C4-2B (cell line): ENCODE results near the gene BCKDK.

Source experiments
- ZFX ChIP-seq: fragments of 450-650 bp; IDR thresholded peaks from 2 replicates; pipeline ENCODE4 v1.6.1; 2017
- TF ChIP-seq, protein P1 (sequence below): fragments of 450-650 bp; conservative IDR thresholded peaks from 2 replicates; pipeline ENCODE4 v1.5.1; 2017; ENCODE audit warnings: mild to moderate bottlenecking

DNA sequence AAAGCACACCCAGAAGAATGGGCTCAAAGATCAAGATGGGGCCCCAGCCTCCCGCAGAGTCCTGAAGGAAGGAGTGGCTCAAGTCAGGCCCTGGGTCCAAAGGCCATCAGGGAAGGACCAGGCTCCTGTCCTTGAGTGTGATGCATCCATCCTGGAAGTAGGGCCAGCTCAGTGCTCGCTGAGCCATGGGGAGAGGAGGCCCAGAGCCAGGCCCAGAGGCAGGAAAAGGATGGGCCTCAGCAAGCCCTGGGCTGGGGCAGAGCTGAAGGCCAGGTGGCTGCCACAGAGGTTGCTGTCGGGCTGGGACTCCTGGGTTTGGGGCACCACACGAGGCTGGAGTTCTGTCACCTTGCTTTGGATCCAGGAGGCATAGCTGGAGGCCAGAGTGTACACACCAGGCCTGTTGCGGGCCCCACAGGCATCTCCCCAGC is 23.7 kb downstream of the BCKDK start:
- TF ChIP-seq, protein P1, sequence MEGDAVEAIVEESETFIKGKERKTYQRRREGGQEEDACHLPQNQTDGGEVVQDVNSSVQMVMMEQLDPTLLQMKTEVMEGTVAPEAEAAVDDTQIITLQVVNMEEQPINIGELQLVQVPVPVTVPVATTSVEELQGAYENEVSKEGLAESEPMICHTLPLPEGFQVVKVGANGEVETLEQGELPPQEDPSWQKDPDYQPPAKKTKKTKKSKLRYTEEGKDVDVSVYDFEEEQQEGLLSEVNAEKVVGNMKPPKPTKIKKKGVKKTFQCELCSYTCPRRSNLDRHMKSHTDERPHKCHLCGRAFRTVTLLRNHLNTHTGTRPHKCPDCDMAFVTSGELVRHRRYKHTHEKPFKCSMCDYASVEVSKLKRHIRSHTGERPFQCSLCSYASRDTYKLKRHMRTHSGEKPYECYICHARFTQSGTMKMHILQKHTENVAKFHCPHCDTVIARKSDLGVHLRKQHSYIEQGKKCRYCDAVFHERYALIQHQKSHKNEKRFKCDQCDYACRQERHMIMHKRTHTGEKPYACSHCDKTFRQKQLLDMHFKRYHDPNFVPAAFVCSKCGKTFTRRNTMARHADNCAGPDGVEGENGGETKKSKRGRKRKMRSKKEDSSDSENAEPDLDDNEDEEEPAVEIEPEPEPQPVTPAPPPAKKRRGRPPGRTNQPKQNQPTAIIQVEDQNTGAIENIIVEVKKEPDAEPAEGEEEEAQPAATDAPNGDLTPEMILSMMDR: no peak
- no peak for TF ChIP-seq ZFX
